Mammary epithelial cell (primary cell): ENCODE data around the gene FXYD6.

Experiments
- CTCF ChIP-seq, 2 donors: IDR thresholded peaks in 1 of 2; conservative IDR thresholded peaks in 1 of 2; 2 replicates each; pipeline ENCODE4 v1.5.1; 2011 to 2012; ENCODE audit warnings: inconsistent platforms in 2 of 2, low read length in 2 of 2, mild to moderate bottlenecking in 2 of 2, control low read depth in 1 of 2, low read depth in 1 of 2; ENCODE audit not compliant: insufficient read depth in 1 of 2; ENCODE audit errors: extremely low read depth in 1 of 2
- EZH2 ChIP-seq: IDR thresholded peaks from 2 replicates; pipeline ENCODE4 v1.6.1; 2012; ENCODE audit warnings: low read length, inconsistent platforms, borderline replicate concordance

GRCh38 chr11:117871784-117872183 is 4.7 kb downstream of the FXYD6 start:
- TF ChIP-seq EZH2 (no peak), CTCF (conservative IDR thresholded peaks at IDR 0.05 in 1 of 2, IDR thresholded peaks at IDR 0.05 in 1 of 2; ENCODE audit: extremely low read depth in 1 of 2, insufficient read depth in 1 of 2, low read depth in 1 of 2, low read length in 2 of 2) (no peak)
